ENCODE measurements around the gene SNRPB.

The SNRPB gene

DNA sequence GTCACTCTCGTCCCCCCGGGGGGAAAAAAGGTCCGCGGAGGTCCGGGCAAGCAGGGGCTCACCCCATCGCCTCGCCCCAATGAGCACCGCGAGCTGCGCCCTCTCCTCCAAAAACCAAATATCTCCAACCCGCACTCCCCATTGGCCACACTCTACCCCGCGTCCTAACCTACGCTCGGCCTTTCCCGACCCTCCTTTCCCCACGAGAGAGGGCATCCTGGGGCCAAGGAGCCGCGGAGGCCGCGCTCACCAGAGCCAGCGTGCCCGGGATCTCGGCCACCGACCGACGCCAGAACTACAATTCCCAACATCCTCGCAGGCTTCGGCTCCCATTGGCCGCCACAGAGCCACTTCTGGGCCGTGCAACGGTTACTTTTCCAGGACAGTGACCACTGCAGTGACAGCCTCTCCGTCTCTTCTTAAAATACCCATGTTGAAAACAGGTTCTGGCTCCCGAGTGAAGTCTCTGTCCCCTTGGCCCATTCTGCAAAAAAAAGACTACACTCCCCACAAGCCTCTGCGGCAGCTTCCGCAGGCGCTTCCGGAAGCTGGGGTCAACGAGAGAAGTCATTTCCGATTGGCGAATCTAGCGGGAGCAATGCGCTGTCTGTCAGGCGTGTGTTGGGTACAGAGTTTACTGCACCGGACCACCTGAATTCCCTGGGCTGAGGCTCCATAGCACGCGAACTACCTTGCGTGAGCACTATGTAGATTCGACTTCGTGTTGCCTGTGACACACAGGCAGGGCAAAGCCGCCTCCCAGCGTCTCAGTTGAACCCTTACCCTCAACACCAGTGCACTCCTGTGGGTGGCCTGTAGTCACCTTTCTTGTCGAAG lies 38.3 kb upstream of the SNRPB start, which contains the start of gene ZNF343 (continued):
- TF ChIP-seq, protein P1, sequence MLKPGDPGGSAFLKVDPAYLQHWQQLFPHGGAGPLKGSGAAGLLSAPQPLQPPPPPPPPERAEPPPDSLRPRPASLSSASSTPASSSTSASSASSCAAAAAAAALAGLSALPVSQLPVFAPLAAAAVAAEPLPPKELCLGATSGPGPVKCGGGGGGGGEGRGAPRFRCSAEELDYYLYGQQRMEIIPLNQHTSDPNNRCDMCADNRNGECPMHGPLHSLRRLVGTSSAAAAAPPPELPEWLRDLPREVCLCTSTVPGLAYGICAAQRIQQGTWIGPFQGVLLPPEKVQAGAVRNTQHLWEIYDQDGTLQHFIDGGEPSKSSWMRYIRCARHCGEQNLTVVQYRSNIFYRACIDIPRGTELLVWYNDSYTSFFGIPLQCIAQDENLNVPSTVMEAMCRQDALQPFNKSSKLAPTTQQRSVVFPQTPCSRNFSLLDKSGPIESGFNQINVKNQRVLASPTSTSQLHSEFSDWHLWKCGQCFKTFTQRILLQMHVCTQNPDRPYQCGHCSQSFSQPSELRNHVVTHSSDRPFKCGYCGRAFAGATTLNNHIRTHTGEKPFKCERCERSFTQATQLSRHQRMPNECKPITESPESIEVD (tag by site-specific recombination; IDR thresholded peaks at IDR 0.05): no peak
- TF ChIP-seq, protein P2, sequence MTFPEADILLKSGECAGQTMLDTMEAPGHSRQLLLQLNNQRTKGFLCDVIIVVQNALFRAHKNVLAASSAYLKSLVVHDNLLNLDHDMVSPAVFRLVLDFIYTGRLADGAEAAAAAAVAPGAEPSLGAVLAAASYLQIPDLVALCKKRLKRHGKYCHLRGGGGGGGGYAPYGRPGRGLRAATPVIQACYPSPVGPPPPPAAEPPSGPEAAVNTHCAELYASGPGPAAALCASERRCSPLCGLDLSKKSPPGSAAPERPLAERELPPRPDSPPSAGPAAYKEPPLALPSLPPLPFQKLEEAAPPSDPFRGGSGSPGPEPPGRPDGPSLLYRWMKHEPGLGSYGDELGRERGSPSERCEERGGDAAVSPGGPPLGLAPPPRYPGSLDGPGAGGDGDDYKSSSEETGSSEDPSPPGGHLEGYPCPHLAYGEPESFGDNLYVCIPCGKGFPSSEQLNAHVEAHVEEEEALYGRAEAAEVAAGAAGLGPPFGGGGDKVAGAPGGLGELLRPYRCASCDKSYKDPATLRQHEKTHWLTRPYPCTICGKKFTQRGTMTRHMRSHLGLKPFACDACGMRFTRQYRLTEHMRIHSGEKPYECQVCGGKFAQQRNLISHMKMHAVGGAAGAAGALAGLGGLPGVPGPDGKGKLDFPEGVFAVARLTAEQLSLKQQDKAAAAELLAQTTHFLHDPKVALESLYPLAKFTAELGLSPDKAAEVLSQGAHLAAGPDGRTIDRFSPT (tag by site-specific recombination; IDR thresholded peaks at IDR 0.05): no peak
- TF ChIP-seq ZNF175 (tag by site-specific recombination; IDR thresholded peaks at IDR 0.05) (no peak), ZBTB8A (tag by site-specific recombination; IDR thresholded peaks at IDR 0.05) (peak; percentile 35; the same call in 1 of the 2 replicates), ZNF654 (tag by site-specific recombination; IDR thresholded peaks at IDR 0.05; ENCODE audit: low read depth) (no peak), BCL11A (tag by site-specific recombination; IDR thresholded peaks at IDR 0.05; ENCODE audit: low read depth) (no peak), IKZF3 (tag by site-specific recombination; IDR thresholded peaks at IDR 0.05) (no peak), KLF7 (tag by site-specific recombination; IDR thresholded peaks at IDR 0.05; ENCODE audit: borderline replicate concordance) (no peak), ZEB2 (tag by site-specific recombination; IDR thresholded peaks at IDR 0.05) (no peak), ZNF146 (tag by site-specific recombination; IDR thresholded peaks at IDR 0.05) (0 out of 2 replicates have a peak, but pooled peaks have one; percentile 7), ZBTB21 (tag by site-specific recombination; IDR thresholded peaks at IDR 0.05) (no peak), KLF10 (tag by site-specific recombination; IDR thresholded peaks at IDR 0.05) (no peak), ZNF792 (tag by site-specific recombination; IDR thresholded peaks at IDR 0.05) (no peak), ZNF473 (tag by site-specific recombination; IDR thresholded peaks at IDR 0.05) (no peak), KLF1 (tag by site-specific recombination; IDR thresholded peaks at IDR 0.05) (no peak), ZNF585B (tag by site-specific recombination; IDR thresholded peaks at IDR 0.05) (no peak), GLI4 (tag by site-specific recombination; IDR thresholded peaks at IDR 0.05) (no peak), OVOL3 (tag by site-specific recombination; IDR thresholded peaks at IDR 0.05) (no peak), ZNF544 (tag by site-specific recombination; IDR thresholded peaks at IDR 0.05) (no peak), ZSCAN30 (tag by site-specific recombination; IDR thresholded peaks at IDR 0.05) (0 out of 2 replicates have a peak, but pooled peaks have one; percentile 12), ZNF677 (tag by site-specific recombination; IDR thresholded peaks at IDR 0.05) (peak; percentile 90), ZNF529 (tag by site-specific recombination; IDR thresholded peaks at IDR 0.05; ENCODE audit: insufficient replicate concordance) (no peak), ZNF184 (tag by site-specific recombination; IDR thresholded peaks at IDR 0.05) (no peak), ZNF596 (tag by site-specific recombination; IDR thresholded peaks at IDR 0.05) (no peak), ZNF747 (tag by site-specific recombination; IDR thresholded peaks at IDR 0.05) (no peak)
- TF ChIP-seq, protein P3, sequence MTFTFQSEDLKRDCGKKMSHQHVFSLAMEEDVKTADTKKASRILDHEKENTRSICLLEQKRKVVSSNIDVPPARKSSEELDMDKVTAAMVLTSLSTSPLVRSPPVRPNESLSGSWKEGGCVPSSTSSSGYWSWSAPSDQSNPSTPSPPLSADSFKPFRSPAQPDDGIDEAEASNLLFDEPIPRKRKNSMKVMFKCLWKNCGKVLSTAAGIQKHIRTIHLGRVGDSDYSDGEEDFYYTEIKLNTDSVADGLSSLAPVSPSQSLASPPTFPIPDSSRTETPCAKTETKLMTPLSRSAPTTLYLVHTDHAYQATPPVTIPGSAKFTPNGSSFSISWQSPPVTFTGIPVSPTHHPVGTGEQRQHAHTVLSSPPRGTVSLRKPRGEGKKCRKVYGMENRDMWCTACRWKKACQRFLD (tag by site-specific recombination; IDR thresholded peaks at IDR 0.05): no peak
- TF ChIP-seq, protein P4, sequence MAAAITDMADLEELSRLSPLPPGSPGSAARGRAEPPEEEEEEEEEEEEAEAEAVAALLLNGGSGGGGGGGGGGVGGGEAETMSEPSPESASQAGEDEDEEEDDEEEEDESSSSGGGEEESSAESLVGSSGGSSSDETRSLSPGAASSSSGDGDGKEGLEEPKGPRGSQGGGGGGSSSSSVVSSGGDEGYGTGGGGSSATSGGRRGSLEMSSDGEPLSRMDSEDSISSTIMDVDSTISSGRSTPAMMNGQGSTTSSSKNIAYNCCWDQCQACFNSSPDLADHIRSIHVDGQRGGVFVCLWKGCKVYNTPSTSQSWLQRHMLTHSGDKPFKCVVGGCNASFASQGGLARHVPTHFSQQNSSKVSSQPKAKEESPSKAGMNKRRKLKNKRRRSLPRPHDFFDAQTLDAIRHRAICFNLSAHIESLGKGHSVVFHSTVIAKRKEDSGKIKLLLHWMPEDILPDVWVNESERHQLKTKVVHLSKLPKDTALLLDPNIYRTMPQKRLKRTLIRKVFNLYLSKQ (tag by site-specific recombination; IDR thresholded peaks at IDR 0.05; ENCODE audit: borderline replicate concordance): no peak
- TF ChIP-seq, protein P5, sequence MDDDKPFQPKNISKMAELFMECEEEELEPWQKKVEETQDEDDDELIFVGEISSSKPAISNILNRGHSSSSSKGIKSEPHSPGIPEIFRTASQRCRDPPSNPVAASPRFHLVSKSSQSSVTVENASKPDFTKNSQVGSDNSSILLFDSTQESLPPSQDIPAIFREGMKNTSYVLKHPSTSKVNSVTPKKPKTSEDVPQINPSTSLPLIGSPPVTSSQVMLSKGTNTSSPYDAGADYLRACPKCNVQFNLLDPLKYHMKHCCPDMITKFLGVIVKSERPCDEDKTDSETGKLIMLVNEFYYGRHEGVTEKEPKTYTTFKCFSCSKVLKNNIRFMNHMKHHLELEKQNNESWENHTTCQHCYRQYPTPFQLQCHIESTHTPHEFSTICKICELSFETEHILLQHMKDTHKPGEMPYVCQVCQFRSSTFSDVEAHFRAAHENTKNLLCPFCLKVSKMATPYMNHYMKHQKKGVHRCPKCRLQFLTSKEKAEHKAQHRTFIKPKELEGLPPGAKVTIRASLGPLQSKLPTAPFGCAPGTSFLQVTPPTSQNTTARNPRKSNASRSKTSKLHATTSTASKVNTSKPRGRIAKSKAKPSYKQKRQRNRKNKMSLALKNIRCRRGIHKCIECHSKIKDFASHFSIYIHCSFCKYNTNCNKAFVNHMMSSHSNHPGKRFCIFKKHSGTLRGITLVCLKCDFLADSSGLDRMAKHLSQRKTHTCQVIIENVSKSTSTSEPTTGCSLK (tag by site-specific recombination; IDR thresholded peaks at IDR 0.05): no peak
- TF ChIP-seq, protein P6, sequence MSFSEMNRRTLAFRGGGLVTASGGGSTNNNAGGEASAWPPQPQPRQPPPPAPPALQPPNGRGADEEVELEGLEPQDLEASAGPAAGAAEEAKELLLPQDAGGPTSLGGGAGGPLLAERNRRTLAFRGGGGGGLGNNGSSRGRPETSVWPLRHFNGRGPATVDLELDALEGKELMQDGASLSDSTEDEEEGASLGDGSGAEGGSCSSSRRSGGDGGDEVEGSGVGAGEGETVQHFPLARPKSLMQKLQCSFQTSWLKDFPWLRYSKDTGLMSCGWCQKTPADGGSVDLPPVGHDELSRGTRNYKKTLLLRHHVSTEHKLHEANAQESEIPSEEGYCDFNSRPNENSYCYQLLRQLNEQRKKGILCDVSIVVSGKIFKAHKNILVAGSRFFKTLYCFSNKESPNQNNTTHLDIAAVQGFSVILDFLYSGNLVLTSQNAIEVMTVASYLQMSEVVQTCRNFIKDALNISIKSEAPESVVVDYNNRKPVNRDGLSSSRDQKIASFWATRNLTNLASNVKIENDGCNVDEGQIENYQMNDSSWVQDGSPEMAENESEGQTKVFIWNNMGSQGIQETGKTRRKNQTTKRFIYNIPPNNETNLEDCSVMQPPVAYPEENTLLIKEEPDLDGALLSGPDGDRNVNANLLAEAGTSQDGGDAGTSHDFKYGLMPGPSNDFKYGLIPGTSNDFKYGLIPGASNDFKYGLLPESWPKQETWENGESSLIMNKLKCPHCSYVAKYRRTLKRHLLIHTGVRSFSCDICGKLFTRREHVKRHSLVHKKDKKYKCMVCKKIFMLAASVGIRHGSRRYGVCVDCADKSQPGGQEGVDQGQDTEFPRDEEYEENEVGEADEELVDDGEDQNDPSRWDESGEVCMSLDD (tag by site-specific recombination; IDR thresholded peaks at IDR 0.05): no peak

Measured in HEK293 (cell line).